Measurements from ENCODE around the gene PLXNB2.
"Not testable (repeated sequence)": the region's sequence is repeated elsewhere in the genome, so short reads cannot be mapped to it uniquely, and the experiment has no call there.

Gene PLXNB2

GRCh38 chr22:50274771-50275170, 32.7 kb downstream of the PLXNB2 start:
- Histone ChIP-seq H3K4me2 (ENCODE audit: insufficient read depth, low read length) (no peak overlapping the region), H3K4me1 (ENCODE audit: insufficient read depth, low read length) (peaks cover 19% of the 10 kb centered on the region), H3K9me3 (ENCODE audit: insufficient read depth, low read length, severe bottlenecking) (no peaks in the 10 kb centered on the region), H3K4me3 (ENCODE audit: low read depth in 1 of 2, low read length in 2 of 2) (no peak overlapping the region), H3K9ac (ENCODE audit: low read depth, low read length) (no peak overlapping the region), H3K36me3 (ENCODE audit: insufficient read depth, low read length) (no peaks in the 10 kb centered on the region), H4K20me1 (ENCODE audit: insufficient read depth, low read length) (peaks cover 6% of the 10 kb centered on the region; the same call in 1 of the 2 replicates), H3K79me2 (ENCODE audit: insufficient read depth, low read length) (no peaks in the 10 kb centered on the region), H2AFZ (ENCODE audit: low read depth, low read length) (no peak overlapping the region), H3K27me3 (ENCODE audit: insufficient read depth, low read length, poor library complexity) (peaks cover 15% of the 10 kb centered on the region), H3K27ac (ENCODE audit: low read length) (no peak overlapping the region)
- ATAC-seq (ENCODE audit: insufficient read depth, low read depth) (no peak), DNase-seq (no peak)
- TF ChIP-seq EZH2 (IDR thresholded peaks at IDR 0.05; ENCODE audit: borderline replicate concordance, low read depth, low read length, severe bottlenecking) (no peak), CTCF (IDR thresholded peaks at IDR 0.05; ENCODE audit: borderline replicate concordance, extremely low read depth, low read length, poor library complexity, severe bottlenecking) (no peak)

- Histone ChIP-seq H3K79me2 (ENCODE audit: insufficient read depth, low read length) (no peaks in the 10 kb centered on the region), H3K27me3 (ENCODE audit: insufficient read depth, low read length, poor library complexity) (peaks cover 15% of the 10 kb centered on the region), H3K27ac (ENCODE audit: low read length) (no peak overlapping the region), H4K20me1 (ENCODE audit: insufficient read depth, low read length) (peaks cover 6% of the 10 kb centered on the region; the same call in 1 of the 2 replicates), H3K4me1 (ENCODE audit: insufficient read depth, low read length) (peaks cover 23% of the 10 kb centered on the region), H2AFZ (ENCODE audit: low read depth, low read length) (no peak overlapping the region), H3K9ac (ENCODE audit: low read depth, low read length) (no peak overlapping the region), H3K9me3 (ENCODE audit: insufficient read depth, low read length, severe bottlenecking) (no peaks in the 10 kb centered on the region), H3K4me2 (ENCODE audit: insufficient read depth, low read length) (no peak overlapping the region), H3K4me3 (ENCODE audit: low read depth in 1 of 2, low read length in 2 of 2) (no peak overlapping the region), H3K36me3 (ENCODE audit: insufficient read depth, low read length) (no peaks in the 10 kb centered on the region)
- ATAC-seq (ENCODE audit: insufficient read depth, low read depth) (peak; percentile 33), DNase-seq (peak; percentile 57)
- TF ChIP-seq CTCF (IDR thresholded peaks at IDR 0.05; ENCODE audit: borderline replicate concordance, extremely low read depth, low read length, poor library complexity, severe bottlenecking) (peak; percentile 58), EZH2 (IDR thresholded peaks at IDR 0.05; ENCODE audit: borderline replicate concordance, low read depth, low read length, severe bottlenecking) (no peak)
Observed at GRCh38 chr22:50274311-50274710, 33.1 kb downstream of the PLXNB2 start.

GRCh38 chr22:50273781-50274180, 33.7 kb downstream of the PLXNB2 start:
- not testable (repeated sequence) for H3K9me3 ChIP-seq (ENCODE audit: insufficient read depth, low read length, severe bottlenecking); H2AFZ ChIP-seq (ENCODE audit: low read depth, low read length); H3K4me3 ChIP-seq (ENCODE audit: low read depth in 1 of 2, low read length in 2 of 2); H3K36me3 ChIP-seq (ENCODE audit: insufficient read depth, low read length); ATAC-seq (ENCODE audit: insufficient read depth, low read depth); H3K27ac ChIP-seq (ENCODE audit: low read length); DNase-seq; H4K20me1 ChIP-seq (ENCODE audit: insufficient read depth, low read length); H3K4me2 ChIP-seq (ENCODE audit: insufficient read depth, low read length); H3K79me2 ChIP-seq (ENCODE audit: insufficient read depth, low read length); H3K9ac ChIP-seq (ENCODE audit: low read depth, low read length)
- peaks cover 15% of the 10 kb centered on the region for H3K27me3 ChIP-seq (ENCODE audit: insufficient read depth, low read length, poor library complexity)
- H3K4me1 ChIP-seq (ENCODE audit: insufficient read depth, low read length): peaks cover 28% of the 10 kb centered on the region

- H3K79me2 ChIP-seq (ENCODE audit: insufficient read depth, low read length); H3K9me3 ChIP-seq (ENCODE audit: insufficient read depth, low read length, severe bottlenecking); H4K20me1 ChIP-seq (ENCODE audit: insufficient read depth, low read length); DNase-seq; H3K9ac ChIP-seq (ENCODE audit: low read depth, low read length); H3K27ac ChIP-seq (ENCODE audit: low read length); ATAC-seq (ENCODE audit: insufficient read depth, low read depth); H3K36me3 ChIP-seq (ENCODE audit: insufficient read depth, low read length); H3K4me3 ChIP-seq (ENCODE audit: low read depth in 1 of 2, low read length in 2 of 2); H2AFZ ChIP-seq (ENCODE audit: low read depth, low read length); H3K4me2 ChIP-seq (ENCODE audit: insufficient read depth, low read length): not testable (repeated sequence)
- Histone ChIP-seq H3K27me3 (ENCODE audit: insufficient read depth, low read length, poor library complexity) (peaks cover 15% of the 10 kb centered on the region), H3K4me1 (ENCODE audit: insufficient read depth, low read length) (peaks cover 28% of the 10 kb centered on the region)
Observed at GRCh38 chr22:50273352-50273751, 34.1 kb downstream of the PLXNB2 start.

All from DND-41 (cell line).